ENCODE measurements around the gene LRRC36. TPM values are rescaled to one million over a fixed set of nuclear protein-coding genes. Genes with fewer than 3 reads are reported as not detected.
"Not testable (repeated sequence)": the region's sequence is repeated elsewhere in the genome, so short reads cannot be mapped to it uniquely, and the experiment has no call there.

LRRC36 gene
- polyA plus RNA-seq, 1 donor: 0.47 TPM

DNA sequence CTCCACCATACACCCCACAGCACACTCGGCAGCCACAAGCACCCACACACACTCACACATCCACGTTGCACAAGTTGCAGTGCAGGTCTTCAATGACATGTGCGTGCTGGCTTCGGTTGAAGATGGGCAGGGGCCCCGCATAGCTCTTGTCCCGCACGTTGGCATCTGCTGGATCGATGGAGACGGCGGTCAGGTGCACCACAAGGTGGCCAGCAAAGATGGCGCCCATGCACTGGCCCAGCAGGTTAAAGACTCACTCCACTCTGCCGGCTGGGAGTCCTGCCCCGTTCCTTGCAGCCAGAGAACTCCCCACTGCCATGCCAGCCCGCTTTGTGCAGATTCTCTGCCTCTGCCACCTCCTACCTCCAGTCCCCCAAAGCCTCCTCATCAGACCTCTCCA is 74.3 kb downstream of the LRRC36 start:
- DNase-seq (ENCODE audit: low read depth): no peak

DNA sequence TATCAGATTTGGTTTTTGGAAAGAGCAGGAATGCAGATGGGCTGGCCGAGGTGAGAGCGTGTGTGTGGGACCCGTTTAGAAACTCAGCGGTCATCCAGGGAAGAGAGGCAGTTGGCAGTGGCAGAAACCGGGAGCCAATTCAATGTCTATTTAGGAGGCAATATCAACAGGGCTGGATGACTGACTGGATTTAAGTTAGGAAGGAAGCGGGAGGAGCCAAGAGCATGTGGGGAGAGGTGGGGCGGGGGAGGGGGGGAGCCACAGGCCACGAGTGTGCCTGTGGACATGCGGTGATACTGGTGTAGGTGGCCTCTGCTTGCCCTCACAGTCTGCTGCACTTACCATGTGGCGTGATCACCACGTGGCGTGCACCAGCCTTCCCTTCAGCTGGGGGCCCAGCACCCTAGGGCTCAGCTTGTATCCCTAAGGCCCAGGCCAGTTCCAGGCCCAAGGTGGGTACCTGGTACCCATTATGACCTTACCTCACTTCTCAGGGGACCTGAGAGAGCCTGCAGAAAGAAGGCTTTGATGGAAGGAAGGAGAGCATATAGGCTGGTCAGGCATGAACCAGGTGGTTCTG is 77.5 kb downstream of the LRRC36 start:
- DNase-seq (ENCODE audit: low read depth): no peak

DNA sequence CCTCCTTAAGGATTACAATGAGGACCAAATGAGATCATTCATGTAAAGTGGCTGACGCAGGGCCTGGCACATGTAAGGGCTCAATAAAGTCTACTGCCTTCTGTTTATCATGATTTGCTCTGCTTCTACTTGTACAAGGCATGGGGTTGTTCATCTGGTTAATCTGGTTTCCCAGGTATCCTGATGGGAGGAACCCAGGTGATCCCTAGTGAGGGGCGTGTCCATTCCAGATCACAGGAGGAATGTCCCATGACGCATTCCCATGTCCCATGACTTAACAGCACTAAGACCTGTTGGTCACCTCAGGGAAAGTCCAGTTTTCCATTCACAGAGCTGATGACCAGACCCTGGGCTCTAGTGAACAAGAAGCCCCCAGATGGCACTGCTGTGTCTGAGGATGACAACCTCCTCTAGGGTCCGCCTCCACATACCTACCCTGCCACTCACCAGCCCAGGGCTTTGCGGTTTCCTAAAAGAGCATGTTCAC is 78.2 kb downstream of the LRRC36 start:
- DNase-seq (ENCODE audit: low read depth): no peak

DNA sequence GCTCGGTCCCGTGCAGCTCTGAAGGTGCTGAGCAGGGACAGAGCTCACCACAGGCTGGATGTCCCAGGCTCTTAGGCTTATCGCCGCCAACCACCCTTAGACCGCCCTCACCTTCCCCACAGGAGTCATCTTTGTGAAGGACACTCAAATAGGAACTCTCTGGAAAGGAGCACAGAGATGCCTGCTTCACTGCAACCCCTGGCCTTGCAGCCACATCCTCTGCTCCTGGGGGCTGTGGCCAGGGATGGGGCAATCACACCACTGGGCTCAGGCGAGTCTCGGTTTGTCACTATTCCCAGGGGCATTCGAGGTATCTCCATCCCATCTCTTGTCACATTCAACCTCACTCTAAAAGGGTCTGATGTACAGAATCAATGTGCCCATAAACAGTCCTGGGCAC is 78.7 kb downstream of the LRRC36 start:
- no peak for DNase-seq (ENCODE audit: low read depth)

DNA sequence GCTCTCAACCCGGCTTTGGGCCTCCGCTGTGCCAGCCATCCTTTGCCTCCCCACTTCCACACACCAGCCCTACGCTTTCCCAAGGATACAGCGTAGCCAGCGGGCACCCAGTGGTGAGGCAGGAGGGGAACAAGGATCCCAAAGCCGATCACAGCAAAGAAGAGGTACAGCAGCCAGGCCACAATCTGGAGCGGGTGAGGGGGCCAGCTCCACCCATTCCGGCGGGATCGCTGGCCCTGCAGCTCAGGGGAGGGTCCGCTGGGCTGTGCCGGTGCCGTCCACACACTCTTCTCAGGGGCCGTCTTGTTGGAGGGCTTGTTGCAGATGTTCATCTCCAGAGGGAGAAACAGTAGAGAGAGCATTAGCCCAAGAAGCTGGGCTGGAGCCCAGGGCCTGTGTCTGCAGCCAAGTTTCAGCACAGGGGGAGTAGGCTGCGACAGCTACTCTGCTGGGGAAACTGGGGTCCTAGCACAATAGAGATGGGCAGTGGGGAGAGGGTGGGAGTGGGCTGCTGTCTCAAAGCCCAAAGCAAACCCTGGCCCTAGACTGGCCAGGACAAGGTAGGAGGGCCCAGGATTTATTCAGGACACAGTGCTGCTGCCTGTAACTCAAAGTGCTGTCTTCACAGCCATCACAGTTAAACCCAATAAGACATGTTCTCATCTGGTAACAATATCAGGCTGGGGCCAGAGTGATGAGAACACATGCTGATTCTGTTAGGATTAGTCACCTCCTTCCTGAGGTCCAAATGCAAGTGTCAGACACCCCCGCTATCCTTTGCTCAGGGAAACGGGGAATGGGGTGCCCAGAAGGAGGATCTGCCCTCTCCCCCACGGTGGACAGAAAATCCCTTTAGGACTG is 79.7 kb downstream of the LRRC36 start:
- peak; percentile 85 for DNase-seq (ENCODE audit: low read depth)

DNA sequence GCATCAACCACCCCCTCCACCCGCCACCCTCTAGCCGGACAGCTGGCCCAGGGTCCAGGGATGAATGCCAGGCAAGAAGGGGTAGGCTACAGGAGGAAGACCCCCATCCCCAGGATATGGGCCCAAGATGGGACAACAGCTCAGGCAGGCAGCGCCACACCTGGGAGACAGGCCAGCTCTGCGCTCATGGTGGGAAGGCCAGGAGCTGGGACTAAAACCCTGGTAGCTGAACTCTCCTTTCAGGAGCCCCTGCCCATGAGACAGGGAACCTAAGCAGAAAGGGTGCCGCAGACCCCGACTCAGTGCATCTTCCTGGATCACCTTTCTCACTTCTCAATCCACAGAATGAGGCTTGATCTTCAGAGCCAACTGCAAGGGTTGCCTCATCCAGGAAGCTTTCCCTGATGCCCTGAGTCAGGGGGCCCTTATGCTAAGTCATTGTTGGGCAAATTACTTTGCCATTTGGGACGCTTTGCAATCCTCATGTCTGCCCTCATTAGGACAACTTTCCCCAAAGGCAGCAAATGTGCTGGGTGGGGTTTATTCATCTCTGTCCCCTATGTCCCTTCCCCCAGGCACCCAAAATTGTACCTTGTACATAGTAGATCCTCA is 80.7 kb downstream of the LRRC36 start:
- DNase-seq (ENCODE audit: low read depth): no peak

DNA sequence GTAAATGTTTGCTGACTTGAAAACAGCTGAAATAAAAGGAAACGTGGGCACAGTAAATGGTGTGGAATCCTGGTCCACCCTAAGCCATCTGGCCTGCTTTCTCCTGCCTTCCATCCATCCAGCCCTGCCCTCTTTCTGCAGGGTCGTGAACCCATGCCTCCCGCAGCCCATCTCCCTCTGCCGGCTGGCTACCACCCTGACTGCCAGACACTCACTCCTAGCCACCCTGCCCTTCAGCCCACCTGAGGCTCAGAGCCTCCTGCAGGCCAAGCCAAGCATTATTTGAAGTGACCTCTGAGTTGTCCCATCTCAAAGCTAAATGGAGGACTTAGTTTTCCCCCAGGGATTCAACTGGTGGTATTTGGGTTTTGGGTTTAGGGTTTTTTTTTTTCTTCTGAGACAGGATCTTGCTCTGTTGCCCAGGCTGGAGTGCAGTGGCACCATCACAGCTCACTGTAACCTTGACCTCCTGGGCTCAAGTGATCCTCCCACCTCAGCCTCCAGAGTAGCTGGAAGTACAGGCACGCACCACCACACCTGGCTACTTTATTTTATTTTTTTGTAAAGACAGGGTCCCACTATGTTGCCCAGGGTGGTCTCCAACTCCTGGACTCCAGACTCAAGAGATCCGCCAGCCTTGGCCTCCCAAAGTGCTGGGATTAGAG is 81.3 kb downstream of the LRRC36 start:
- no peak for DNase-seq (ENCODE audit: low read depth)

DNA sequence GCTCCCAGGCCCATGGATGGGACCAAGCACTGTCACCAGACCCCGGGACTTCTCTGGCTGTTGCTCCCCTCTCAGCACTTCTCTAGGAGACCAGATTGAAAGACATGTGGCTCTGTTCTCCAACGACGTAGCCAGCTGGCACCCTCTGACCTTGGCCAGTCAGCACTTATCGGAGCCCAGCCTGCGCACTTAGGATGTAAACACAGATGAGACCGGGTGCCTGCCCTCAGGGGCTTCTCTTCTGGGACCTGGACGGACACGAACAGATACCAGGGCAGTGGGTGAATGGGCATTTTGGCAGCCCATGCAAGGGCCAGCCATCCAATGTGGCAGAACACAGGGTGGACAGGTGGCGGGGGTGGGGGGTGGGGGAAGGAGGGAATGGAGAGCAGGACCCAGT is 83.0 kb downstream of the LRRC36 start:
- DNase-seq (ENCODE audit: low read depth): no peak

DNA sequence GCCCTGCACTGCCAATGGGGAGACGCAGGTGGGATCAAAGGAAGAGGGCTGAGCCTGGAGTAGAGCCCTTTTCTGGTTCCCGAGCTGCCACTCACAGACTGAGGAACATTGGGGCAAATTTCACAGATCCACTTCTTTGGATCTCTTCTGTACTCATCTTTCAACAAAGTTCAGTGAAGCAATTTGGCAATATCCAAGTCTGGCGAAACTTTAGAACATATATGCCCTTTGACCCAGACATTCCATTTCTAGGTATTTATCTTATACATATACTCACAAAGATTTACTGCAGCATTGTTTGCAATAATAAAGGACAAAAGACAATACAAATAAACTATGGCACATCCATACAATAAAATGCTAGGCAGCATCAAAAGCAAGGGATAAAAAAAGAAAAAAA is 84.7 kb downstream of the LRRC36 start:
- DNase-seq (ENCODE audit: low read depth): no peak

DNA sequence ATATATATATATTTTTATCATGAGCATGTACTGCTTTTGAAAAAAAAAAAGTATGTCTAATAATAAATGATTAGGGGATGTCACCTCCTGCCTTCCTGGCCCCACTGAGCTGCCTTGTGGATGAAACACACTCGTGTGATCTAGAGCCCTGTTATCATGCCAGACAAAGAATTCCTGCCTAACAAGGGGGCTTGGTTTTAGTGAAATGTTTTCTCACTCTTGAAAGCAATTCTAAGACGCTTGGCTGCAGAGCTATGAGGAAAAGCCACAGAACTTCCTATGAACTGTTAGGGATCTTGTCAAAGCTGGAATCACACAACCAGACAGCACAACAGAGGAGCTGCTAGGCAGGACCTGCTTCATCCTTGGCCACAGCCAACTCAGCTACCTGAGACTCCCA is 85.7 kb downstream of the LRRC36 start:
- no peak for DNase-seq (ENCODE audit: low read depth)

DNA sequence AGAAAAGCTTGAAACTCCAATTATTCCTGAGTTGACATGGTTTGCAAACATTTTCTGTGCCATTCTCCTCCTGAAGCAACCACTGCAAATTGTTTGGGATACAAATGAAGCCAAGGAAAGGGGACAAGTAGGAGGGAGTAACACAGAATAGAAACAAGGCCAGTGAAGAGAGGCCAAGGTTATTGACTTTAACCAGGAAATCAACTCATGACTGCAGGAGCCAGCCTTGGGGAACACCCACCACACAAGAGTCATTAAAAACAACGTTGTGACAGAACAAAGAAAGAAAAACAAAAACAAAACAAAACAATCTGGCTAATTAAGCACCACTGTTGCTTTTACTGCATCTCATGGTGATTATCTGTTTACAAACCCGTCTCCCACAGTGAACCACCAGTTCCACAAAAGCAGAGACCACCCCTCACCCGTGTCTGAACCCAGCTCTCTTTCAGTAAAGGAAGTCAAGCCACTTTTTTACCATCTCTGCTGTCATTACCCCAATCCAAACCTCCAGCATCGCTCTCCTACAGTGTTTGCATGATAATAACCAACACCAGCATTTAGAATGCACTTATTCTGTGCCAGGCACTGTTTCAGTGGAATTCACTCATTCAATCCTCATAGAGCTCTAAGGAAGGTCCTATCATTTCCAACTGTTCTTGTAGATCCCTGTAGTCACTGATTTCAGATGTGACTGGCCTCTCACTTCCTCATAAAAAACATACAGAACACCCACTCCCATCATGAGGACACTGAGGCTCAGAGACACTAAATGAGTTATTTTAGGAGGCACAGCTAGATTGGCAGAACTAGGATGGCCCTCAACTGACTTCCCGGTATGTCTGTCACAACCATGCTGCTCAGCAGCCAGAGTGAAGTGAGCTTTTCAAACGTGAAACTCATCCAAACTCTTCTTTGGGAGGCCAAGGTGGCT is 87.6 kb downstream of the LRRC36 start:
- no peak for DNase-seq (ENCODE audit: low read depth)

DNA sequence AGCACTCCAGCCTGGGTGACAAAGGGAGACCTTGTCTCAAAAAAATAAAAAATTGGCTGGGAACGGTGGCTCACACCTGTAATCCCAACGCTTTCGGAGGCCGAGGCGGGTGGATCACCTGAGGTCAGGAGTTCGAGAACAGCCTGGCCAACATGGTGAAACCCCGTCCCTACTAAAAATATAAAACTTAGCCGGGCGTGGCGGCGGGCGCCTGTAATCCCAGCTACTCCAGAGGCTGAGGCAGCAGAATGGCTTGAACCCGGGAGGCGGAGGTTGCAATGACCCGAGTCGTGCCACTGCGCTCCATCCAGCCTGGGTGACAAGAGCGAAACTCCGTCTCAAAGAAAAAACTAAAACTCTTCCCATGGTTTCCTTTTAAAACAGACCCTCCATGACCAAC is 88.8 kb downstream of the LRRC36 start:
- DNase-seq (ENCODE audit: low read depth): not testable (repeated sequence)

DNA sequence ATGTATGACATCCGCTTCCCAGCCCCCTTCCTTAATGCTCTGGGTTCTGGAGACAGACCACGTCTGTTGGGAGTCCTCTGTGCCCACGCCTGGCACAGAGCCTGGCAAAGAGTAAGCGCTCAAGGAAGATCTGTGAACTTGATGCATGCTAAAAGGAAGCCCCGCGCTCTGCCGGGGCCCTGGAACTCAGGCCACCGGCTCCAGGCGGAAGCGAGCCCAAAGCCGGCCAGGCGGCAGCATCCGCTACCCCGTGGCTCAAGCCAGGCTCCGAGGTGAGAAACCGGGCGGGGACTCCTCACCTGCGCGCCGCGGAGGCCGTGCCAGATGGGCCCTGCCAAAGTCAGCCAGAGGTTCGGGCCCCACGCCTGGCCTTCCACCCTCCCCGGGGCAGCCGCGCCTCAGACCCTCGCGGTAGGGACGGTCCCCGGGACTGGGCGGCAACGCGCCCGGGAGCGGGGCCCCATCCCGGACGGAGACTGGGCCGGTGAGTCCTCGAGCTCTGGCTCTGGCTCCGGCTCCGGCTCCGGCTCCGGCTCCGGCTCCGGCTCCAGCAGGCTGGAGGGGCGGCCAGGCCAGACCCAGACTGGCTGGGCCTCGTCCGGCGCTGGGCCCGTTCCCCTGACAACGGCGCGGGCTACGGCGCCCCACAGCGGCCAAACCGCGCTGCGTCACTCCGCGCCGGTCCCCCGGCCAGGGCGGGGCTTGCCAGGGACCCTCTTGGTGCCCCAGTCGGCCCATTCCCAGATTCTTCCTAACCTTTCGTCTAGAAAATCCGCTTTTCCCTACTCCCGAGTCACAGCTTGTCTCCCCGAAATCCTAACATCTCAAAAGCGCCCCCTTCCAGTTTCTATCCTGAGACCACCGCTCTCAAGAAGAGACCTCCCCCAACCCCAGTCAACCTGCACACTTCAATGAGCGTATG is 89.5 kb downstream of the LRRC36 start, which contains the start of gene ZDHHC1:
ZDHHC1 (minus strand) TSS at position 606 of the 922 bp plus-strand sequence. CDS start 8,702 bp downstream, outside the sequence.
- no peak for DNase-seq (ENCODE audit: low read depth)

DNA sequence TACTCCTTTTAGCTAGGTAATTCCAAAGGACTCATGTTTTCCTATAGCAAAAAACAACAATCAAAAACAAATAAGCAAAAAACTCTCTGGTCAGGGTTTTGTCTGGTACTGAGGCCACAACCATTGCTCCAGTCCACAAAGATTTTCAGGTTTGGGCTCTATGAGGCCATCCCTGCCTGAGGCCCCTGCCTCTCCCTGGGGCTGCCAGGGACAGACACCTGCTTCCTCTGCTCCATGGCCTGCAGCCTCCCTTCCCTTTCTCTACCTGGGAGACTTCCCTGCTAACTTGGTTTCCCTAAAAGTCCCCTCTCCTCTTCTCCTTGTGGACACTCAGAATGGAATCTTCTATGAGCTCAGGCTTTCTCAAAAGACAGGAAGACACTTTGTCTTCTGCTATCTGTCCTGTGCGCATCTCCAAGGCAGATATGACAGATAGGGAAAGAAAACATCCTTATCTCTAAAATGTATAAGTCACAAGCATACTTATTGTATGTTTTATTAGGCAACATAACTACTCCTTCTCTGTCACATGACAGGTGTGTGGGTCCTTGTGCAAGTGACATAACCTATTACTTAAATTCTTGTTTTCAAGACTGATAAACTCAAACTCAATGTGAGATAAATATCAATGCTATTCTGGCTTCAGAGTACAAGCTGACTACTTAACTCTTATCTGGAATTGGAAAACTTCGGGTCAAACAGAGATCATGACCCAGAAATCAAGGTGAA is 90.9 kb downstream of the LRRC36 start:
- DNase-seq (ENCODE audit: low read depth): no peak

DNA sequence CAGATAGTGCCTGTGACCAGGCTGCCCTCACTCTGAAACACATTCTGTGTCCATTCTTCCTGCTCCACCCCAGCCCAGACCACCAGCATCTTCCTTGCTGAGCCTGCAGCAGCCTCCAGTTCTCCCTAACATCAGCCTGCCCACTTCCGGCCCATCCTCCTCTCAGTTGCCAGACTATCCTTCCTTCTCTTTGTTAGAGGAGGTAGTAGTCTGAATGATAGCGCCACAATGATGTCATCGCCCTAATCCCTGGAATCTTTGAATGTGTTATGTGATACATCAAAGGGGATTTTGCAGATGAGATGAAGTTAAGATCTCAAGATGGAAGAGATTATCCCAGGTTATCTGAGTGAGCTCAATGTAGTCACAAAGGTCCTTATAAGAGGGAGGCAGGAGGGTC is 92.9 kb downstream of the LRRC36 start:
- DNase-seq (ENCODE audit: low read depth): no peak

DNA sequence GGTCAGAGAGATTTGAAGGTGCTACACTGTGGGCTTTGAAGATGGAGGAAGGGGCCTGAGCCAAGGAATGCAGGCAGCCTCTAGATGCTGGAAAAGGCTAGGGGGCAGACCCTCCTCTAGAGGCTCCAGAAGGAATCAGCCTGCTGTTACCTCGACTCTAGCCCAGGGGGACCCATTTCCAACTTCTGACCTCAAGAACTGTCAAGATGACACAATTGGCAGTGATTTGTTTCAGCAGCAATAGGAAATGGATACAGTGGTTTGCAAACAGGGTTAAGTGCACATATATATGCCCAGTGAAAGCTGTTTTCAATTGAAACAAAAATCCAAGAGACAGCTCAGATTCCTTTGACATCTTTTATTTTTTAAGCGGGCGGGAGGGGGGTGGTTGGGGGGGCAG is 93.3 kb downstream of the LRRC36 start:
- DNase-seq (ENCODE audit: low read depth): no peak

DNA sequence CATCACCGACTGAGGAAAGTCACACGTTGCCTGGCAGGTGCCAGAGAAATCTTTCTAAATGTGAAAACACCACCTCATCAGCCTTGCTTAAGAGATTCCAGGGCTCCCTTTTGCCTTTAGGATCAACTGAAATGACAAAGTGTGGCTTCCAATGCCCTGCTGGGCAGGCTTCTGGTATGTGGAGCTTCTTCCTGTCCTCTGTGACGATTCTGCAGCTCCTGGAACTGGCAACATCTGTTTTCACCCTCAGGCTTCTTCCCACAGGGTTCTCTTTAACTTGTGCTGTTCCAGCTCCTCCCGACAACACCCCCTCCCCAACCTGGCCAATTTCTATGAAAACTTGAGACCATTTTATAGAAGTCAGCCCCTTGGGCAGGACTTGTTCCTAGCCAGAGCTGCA is 94.4 kb downstream of the LRRC36 start:
- no peak for DNase-seq (ENCODE audit: low read depth)

DNA sequence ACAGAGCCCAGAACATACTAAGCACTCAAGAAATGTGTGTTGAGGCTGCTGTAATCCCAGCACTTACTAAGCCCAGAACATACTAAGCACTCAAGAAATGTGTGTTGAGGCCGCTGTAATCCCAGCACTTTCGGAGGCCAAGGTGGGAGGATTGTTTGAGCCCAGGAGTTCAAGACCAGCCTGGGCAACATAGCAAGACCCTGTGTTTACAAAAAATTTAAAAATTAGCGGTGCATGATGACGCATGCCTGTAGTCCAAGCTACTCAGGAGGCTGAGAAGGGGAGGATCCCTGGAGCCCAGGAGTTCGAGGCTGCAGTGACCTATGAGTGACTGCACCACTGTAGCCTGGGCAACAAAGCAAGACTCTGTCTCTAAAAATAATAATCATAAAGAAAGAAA is 96.4 kb downstream of the LRRC36 start:
- DNase-seq (ENCODE audit: low read depth): no peak

DNA sequence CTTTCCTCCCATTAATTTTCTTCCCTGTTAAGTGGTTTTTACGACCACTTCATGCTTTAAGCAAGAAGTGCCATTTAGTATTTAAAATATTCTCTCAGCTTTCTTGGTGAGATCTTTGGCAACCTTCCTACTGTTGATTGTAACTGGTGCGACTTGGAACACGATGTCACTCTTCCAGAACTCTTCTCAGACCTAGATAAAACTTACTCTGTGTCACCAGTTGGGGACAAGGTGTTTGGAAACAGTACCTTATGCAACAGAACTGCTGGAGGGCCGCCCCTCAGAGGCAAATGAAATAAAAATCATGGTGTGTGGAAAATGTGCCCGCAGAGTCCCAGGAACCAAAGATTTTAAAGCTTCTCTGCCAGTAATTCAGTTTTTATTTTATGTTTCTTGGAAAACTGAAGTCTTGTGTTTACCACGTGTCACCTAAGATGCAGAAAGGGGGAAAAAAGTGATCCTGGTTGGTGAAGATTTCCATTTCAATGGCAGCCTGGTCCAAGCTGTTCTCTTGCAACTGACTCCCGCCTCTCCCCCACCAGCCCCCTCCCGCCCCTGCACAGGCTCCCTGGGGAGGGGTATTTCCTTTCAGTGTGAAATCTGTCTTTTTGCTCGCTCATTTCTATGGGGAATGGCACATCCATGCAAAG is 97.1 kb downstream of the LRRC36 start:
- no peak for DNase-seq (ENCODE audit: low read depth)
